GM12878 (cell line): ENCODE data around the gene DOCK9. TPM values are rescaled to one million over a fixed set of nuclear protein-coding genes. Genes with fewer than 3 reads are reported as not detected.

Experiments
- KAT2A ChIP-seq: conservative IDR thresholded peaks from 2 replicates; pipeline ENCODE4 v1.6.1; 2011; ENCODE audit warnings: low read depth, low read length; ENCODE audit not compliant: control insufficient read depth
- POU2F2 ChIP-seq: IDR thresholded peaks from 3 replicates; pipeline ENCODE4 v1.6.1; 2011; ENCODE audit warnings: low read depth, mild to moderate bottlenecking, low read length, borderline replicate concordance
- SIX5 ChIP-seq: IDR thresholded peaks from 2 replicates; pipeline ENCODE4 v1.6.1; 2011; ENCODE audit warnings: mild to moderate bottlenecking, low read depth, low read length, moderate library complexity; ENCODE audit not compliant: severe bottlenecking
- polyA plus RNA-seq, 11 experiments: library from polyadenylated mRNA; depleted of rRNA in 4 of 11; unstranded in 6 of 11; stranded (reverse) in 5 of 11; fragments of >200 nt; fragmentation: Nextera tagmentation in 4 of 11; fragmentation: Illumina TruSeq in 1 of 11; extraction: Ambion mirVana in 4 of 11; extraction: Trizol in 1 of 11; gene quantifications; 1 replicate in 1 of 11; 2 replicates in 10 of 11; pipeline versions ENCODE4 v1.2.1 to v1.2.3, GENCODE V29; 2011 to 2016; ENCODE audit warnings: inconsistent platforms in 2 of 11, missing spikeins in 2 of 11, low read depth in 1 of 11
- total RNA-seq, 4 experiments: library from RNA; depleted of rRNA in 3 of 4; stranded (reverse); fragments of >200 nt in 3 of 4; fragmentation: Illumina TruSeq in 1 of 4; extraction: Trizol in 1 of 4; gene quantifications; 2 replicates each; pipeline versions ENCODE4 v1.2.1 to v1.2.3, GENCODE V29; 2013 to 2021
- TF ChIP-seq, protein P1 (sequence below): IDR thresholded peaks from 2 replicates; pipeline ENCODE4 v1.6.1; 2011; ENCODE audit warnings: borderline replicate concordance, low read depth, mild to moderate bottlenecking, moderate library complexity, mixed read lengths, low read length; ENCODE audit not compliant: insufficient read depth; ENCODE audit errors: extremely low read length
- TF ChIP-seq, protein P2 (sequence below): fragments of 150-350 bp; IDR thresholded peaks from 2 replicates; pipeline ENCODE4 v1.6.1; 2016; ENCODE audit warnings: low read depth, low read length
- TF ChIP-seq, protein P3 (sequence below): fragments of 150-350 bp; IDR thresholded peaks from 2 replicates; pipeline ENCODE4 v1.6.1; 2014; ENCODE audit warnings: mild to moderate bottlenecking, low read depth, low read length

Gene DOCK9
- total and polyA plus RNA-seq, 10 of the 15 experiments (the other 5 are each of a cell fraction or from before 2014, with no cell fraction given), result 0.09 to 2.9 (median 0.74) TPM

DNA sequence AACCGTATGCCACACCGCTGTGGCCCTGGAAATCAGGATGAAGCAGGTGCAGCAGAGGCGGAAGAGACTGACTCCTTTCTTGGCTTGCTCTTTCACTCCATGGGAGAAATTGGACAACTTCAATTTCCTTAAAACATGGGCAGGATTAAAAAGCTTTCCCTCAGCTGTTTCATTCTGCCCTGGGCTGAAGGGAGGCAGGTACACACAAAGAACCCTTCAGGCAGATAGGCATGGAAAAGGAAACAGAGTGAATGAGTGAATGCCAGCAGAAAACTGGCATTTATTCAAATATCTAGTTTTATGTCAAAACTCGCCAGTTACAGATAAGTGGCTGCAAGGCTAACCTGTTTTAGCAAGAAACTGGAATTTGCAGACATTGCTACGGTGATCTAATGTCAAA lies 154.4 kb downstream of the DOCK9 start (continued):
- TF ChIP-seq, protein P1, sequence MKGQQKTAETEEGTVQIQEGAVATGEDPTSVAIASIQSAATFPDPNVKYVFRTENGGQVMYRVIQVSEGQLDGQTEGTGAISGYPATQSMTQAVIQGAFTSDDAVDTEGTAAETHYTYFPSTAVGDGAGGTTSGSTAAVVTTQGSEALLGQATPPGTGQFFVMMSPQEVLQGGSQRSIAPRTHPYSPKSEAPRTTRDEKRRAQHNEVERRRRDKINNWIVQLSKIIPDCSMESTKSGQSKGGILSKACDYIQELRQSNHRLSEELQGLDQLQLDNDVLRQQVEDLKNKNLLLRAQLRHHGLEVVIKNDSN, result no peak
- TF ChIP-seq POU2F2 (no peak), KAT2A (no peak), SIX5 (no peak)
- TF ChIP-seq, protein P2, sequence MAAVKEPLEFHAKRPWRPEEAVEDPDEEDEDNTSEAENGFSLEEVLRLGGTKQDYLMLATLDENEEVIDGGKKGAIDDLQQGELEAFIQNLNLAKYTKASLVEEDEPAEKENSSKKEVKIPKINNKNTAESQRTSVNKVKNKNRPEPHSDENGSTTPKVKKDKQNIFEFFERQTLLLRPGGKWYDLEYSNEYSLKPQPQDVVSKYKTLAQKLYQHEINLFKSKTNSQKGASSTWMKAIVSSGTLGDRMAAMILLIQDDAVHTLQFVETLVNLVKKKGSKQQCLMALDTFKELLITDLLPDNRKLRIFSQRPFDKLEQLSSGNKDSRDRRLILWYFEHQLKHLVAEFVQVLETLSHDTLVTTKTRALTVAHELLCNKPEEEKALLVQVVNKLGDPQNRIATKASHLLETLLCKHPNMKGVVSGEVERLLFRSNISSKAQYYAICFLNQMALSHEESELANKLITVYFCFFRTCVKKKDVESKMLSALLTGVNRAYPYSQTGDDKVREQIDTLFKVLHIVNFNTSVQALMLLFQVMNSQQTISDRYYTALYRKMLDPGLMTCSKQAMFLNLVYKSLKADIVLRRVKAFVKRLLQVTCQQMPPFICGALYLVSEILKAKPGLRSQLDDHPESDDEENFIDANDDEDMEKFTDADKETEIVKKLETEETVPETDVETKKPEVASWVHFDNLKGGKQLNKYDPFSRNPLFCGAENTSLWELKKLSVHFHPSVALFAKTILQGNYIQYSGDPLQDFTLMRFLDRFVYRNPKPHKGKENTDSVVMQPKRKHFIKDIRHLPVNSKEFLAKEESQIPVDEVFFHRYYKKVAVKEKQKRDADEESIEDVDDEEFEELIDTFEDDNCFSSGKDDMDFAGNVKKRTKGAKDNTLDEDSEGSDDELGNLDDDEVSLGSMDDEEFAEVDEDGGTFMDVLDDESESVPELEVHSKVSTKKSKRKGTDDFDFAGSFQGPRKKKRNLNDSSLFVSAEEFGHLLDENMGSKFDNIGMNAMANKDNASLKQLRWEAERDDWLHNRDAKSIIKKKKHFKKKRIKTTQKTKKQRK, result no peak
- TF ChIP-seq, protein P3, sequence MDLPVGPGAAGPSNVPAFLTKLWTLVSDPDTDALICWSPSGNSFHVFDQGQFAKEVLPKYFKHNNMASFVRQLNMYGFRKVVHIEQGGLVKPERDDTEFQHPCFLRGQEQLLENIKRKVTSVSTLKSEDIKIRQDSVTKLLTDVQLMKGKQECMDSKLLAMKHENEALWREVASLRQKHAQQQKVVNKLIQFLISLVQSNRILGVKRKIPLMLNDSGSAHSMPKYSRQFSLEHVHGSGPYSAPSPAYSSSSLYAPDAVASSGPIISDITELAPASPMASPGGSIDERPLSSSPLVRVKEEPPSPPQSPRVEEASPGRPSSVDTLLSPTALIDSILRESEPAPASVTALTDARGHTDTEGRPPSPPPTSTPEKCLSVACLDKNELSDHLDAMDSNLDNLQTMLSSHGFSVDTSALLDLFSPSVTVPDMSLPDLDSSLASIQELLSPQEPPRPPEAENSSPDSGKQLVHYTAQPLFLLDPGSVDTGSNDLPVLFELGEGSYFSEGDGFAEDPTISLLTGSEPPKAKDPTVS, result no peak
- TF ChIP-seq, all 136 proteins: peak for 0
